ENCODE data around the gene LIN37. TPM values are rescaled to one million over a fixed set of nuclear protein-coding genes. Genes with fewer than 3 reads are reported as not detected.

The LIN37 gene
- total and polyA plus RNA-seq, 9 of the 15 experiments (the other 6 are each of a cell fraction or from before 2014, with no cell fraction given): 1.2 to 12.5 (median 8.6) TPM

DNA sequence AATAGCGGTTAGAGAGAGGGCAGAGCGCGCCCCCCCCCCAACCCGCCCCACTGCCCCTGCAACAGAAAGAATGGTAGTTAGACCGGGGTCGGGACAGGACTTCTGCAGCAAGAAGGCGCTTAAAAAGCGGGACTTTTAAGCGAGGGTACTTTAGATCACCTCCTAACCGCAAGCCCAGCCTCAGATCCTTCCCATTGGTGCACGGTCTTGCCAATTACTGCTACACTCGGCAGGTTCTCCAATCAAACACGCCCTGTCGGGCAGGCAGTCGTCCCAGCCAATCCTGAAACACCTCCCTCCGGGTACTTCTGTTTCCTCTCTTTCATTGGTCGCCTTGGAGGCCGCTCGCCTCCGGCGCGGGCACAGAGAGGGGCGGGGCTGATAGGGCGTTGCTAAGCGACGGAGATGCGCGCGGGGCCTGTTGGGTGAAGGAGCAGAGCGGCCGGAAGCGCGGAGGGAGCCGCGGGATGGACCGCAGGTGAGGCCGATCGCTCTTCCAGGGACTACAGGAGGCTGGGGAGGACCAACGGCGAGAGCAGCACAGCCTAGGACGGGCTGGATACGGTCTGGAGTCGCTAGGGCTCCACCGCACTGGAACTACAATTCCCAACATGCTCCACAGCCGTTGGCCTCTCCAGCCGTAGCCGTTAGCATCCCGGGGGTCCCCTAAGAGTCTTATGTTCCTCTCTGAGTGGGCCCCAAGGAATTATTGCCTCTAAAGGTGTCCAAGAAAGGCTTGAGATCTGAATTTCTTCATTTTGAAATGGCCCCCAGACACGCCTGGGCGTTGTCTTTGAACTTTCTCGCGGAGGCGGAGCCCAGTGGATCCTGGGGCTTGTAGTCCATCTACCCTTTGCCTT, 9.6 kb downstream of the LIN37 start, which contains the start of gene PROSER3 (continued):
- TF ChIP-seq, protein P1, sequence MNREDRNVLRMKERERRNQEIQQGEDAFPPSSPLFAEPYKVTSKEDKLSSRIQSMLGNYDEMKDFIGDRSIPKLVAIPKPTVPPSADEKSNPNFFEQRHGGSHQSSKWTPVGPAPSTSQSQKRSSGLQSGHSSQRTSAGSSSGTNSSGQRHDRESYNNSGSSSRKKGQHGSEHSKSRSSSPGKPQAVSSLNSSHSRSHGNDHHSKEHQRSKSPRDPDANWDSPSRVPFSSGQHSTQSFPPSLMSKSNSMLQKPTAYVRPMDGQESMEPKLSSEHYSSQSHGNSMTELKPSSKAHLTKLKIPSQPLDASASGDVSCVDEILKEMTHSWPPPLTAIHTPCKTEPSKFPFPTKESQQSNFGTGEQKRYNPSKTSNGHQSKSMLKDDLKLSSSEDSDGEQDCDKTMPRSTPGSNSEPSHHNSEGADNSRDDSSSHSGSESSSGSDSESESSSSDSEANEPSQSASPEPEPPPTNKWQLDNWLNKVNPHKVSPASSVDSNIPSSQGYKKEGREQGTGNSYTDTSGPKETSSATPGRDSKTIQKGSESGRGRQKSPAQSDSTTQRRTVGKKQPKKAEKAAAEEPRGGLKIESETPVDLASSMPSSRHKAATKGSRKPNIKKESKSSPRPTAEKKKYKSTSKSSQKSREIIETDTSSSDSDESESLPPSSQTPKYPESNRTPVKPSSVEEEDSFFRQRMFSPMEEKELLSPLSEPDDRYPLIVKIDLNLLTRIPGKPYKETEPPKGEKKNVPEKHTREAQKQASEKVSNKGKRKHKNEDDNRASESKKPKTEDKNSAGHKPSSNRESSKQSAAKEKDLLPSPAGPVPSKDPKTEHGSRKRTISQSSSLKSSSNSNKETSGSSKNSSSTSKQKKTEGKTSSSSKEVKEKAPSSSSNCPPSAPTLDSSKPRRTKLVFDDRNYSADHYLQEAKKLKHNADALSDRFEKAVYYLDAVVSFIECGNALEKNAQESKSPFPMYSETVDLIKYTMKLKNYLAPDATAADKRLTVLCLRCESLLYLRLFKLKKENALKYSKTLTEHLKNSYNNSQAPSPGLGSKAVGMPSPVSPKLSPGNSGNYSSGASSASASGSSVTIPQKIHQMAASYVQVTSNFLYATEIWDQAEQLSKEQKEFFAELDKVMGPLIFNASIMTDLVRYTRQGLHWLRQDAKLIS (CRISPR knock-in tag; IDR thresholded peaks at IDR 0.05): no peak
- TF ChIP-seq NR4A1 (CRISPR knock-in tag; IDR thresholded peaks at IDR 0.05) (no peak), NR4A1 (tag; IDR thresholded peaks at IDR 0.05) (0 out of 2 replicates have a peak, but pooled peaks have one; percentile 42), FOXK2 (conservative IDR thresholded peaks at IDR 0.05 in 1 of 2, IDR thresholded peaks at IDR 0.05 in 1 of 2; ENCODE audit: low read depth in 2 of 2) (0 out of 4 replicates have a peak, but pooled peaks of 1 of the 2 experiments have one; percentile 38), POLR2H (tag; IDR thresholded peaks at IDR 0.05; ENCODE audit: low read depth) (peak; percentile 90), SMAD4 (CRISPR knock-in tag; conservative IDR thresholded peaks at IDR 0.05) (peak; percentile 52; the same call in 1 of the 2 replicates), MYNN (IDR thresholded peaks at IDR 0.05) (peak; percentile 97), MYNN (CRISPR knock-in tag; IDR thresholded peaks at IDR 0.05) (no peak), MBD2 (IDR thresholded peaks at IDR 0.05; ENCODE audit: borderline replicate concordance, low read depth) (peak; percentile 99), MYC (IDR thresholded peaks at IDR 0.05; ENCODE audit: low read depth, low read length) (peak; percentile 49), MYC (CRISPR knock-in tag; IDR thresholded peaks at IDR 0.05; ENCODE audit: borderline replicate concordance, low read depth) (peak; percentile 46; the same call in 1 of the 2 replicates), TEAD4 (IDR thresholded peaks at IDR 0.05; ENCODE audit: low read length) (peak; percentile 54), TEAD4 (CRISPR knock-in tag; IDR thresholded peaks at IDR 0.05; ENCODE audit: borderline replicate concordance) (no peak), MTA1 (IDR thresholded peaks at IDR 0.05; ENCODE audit: borderline replicate concordance) (no peak), ZBTB8A (IDR thresholded peaks at IDR 0.05; ENCODE audit: partially characterized antibody) (no peak), NONO (IDR thresholded peaks at IDR 0.05; ENCODE audit: low read depth in 2 of 2, low read length in 1 of 2) (no peak), WHSC1 (IDR thresholded peaks at IDR 0.05; ENCODE audit: low read length) (no peak), PML (IDR thresholded peaks at IDR 0.05; ENCODE audit: low read length) (peak; percentile 55; the same call in 1 of the 2 replicates)
- TF ChIP-seq, protein P2, sequence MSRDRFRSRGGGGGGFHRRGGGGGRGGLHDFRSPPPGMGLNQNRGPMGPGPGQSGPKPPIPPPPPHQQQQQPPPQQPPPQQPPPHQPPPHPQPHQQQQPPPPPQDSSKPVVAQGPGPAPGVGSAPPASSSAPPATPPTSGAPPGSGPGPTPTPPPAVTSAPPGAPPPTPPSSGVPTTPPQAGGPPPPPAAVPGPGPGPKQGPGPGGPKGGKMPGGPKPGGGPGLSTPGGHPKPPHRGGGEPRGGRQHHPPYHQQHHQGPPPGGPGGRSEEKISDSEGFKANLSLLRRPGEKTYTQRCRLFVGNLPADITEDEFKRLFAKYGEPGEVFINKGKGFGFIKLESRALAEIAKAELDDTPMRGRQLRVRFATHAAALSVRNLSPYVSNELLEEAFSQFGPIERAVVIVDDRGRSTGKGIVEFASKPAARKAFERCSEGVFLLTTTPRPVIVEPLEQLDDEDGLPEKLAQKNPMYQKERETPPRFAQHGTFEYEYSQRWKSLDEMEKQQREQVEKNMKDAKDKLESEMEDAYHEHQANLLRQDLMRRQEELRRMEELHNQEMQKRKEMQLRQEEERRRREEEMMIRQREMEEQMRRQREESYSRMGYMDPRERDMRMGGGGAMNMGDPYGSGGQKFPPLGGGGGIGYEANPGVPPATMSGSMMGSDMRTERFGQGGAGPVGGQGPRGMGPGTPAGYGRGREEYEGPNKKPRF (IDR thresholded peaks at IDR 0.05; ENCODE audit: low read depth, low read length): no peak
- TF ChIP-seq, protein P3, sequence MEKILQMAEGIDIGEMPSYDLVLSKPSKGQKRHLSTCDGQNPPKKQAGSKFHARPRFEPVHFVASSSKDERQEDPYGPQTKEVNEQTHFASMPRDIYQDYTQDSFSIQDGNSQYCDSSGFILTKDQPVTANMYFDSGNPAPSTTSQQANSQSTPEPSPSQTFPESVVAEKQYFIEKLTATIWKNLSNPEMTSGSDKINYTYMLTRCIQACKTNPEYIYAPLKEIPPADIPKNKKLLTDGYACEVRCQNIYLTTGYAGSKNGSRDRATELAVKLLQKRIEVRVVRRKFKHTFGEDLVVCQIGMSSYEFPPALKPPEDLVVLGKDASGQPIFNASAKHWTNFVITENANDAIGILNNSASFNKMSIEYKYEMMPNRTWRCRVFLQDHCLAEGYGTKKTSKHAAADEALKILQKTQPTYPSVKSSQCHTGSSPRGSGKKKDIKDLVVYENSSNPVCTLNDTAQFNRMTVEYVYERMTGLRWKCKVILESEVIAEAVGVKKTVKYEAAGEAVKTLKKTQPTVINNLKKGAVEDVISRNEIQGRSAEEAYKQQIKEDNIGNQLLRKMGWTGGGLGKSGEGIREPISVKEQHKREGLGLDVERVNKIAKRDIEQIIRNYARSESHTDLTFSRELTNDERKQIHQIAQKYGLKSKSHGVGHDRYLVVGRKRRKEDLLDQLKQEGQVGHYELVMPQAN (IDR thresholded peaks at IDR 0.05; ENCODE audit: borderline replicate concordance): peak; percentile 22; the same call in 1 of the 2 replicates

All from K562 (cell line).